BE2C (cell line): Measurements from ENCODE around the gene CIART.

ENCODE experiments used
- DNase-seq: peaks from one replicate; pipeline ENCODE4 v3.0.0-alpha.2; 2020
- H3K27me3 ChIP-seq: fragments of 250-450 bp; sonication (Bioruptor Pico); 2 replicates; pipeline ENCODE4 v1.5.1; 2020; ENCODE audit warnings: mild to moderate bottlenecking
- H3K36me3 ChIP-seq: fragments of 250-450 bp; sonication (Bioruptor Pico); 2 replicates; pipeline ENCODE4 v1.5.1; 2020; ENCODE audit warnings: mild to moderate bottlenecking
- H3K4me1 ChIP-seq: fragments of 250-450 bp; sonication (Bioruptor Pico); 2 replicates; pipeline ENCODE4 v1.5.1; 2020
- H3K4me3 ChIP-seq: 2 replicates; pipeline ENCODE4 v1.5.1; 2011; ENCODE audit warnings: low read depth, low read length
- H3K9me3 ChIP-seq: fragments of 250-450 bp; sonication (Bioruptor Pico); 2 replicates; pipeline ENCODE4 v1.5.1; 2020
- CTCF ChIP-seq: IDR thresholded peaks from 2 replicates; pipeline ENCODE4 v1.5.1; 2012; ENCODE audit warnings: mild to moderate bottlenecking, low read depth, low read length

The CIART gene

DNA sequence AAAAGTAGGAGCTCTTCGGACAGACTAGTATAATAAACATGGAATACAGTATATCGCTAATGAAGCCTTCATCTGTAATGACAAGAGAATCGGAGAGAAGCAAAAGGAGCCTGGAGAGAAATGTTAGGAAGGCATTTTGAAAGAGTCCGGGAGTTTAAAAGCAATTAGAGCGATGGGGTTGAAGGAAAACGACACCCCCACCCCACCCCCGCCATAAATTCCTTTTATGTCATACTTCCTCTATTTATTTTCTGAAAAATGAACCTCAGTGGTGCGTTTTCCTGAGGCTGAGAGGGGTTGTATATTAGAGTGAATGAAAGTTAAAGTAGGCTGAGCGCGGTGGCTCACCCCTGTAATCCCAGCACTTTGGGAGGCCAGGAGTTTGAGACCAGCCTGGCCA lies 12.9 kb upstream of the CIART start:
- H3K27me3 ChIP-seq = no peaks in the 10 kb centered on the region
- no peak for TF ChIP-seq CTCF
- no peak for DNase-seq
- H3K9me3 ChIP-seq = no peaks in the 10 kb centered on the region
- H3K4me3 ChIP-seq = peak overlapping the region; percentile 98
- H3K36me3 ChIP-seq = peaks cover 20% of the 10 kb centered on the region
- no peaks in the 10 kb centered on the region for H3K4me1 ChIP-seq

GRCh38 chr1:150271291-150271959 lies 10.9 kb upstream of the CIART start:
- Histone ChIP-seq H3K4me3 (no peak overlapping the region), H3K27me3 (no peaks in the 10 kb centered on the region), H3K4me1 (no peaks in the 10 kb centered on the region), H3K36me3 (peaks cover 10% of the 10 kb centered on the region), H3K9me3 (no peaks in the 10 kb centered on the region)
- no peak for DNase-seq
- no peak for TF ChIP-seq CTCF

DNA sequence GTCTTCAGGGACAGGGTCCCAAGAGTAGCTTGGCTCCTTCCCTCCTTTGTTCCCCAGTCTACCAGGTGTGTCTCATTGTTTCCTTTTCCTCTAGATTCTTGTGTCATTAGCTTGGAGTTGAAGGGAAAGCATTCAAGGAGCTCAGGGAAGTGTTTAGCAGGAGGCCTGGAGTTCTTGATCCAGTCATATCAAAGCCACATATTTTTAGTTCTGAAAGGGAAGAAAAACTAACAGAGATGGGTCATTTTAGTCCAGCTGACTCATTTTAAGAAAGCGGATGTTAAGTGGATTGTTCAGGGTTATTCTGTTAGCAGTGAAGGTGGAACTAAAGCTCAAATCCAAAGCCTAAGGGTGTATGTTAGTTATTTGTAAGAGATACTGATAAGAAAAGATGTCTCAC lies 9.0 kb upstream of the CIART start:
- Histone ChIP-seq H3K27me3 (no peaks in the 10 kb centered on the region), H3K36me3 (no peaks in the 10 kb centered on the region), H3K9me3 (no peaks in the 10 kb centered on the region), H3K4me3 (no peak overlapping the region), H3K4me1 (no peaks in the 10 kb centered on the region)
- no peak for TF ChIP-seq CTCF
- no peak for DNase-seq

DNA sequence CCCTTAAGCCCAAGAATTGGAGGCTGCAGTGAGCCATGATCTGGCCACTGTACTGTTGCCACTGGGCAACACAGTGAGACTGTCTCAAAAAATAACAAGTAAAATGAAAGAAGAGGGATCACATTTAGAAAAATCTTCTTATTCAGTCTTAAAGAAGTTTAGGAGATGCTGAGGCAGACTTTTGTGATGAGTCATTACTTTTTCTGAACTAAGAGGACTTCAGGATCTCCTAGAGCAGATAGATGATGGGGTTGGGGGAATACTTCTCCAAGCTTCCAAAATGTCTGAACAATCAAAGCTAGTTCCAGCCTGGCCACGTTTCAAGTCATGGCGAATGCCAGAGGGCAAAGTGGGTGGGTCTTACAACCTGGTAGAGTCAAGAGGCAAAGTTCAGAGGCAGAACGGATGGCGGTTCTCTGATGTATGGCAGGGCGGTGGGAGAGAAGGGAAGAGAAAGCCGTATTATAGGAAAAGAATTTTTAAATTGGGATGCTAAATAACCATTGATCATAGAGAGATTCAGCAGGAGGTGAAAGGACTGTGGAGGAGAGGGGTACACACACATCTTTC lies 2.1 kb upstream of the CIART start:
- no peaks in the 10 kb centered on the region for H3K27me3 ChIP-seq
- no peak for TF ChIP-seq CTCF
- H3K4me3 ChIP-seq = no peak overlapping the region
- peaks cover 9% of the 10 kb centered on the region; the same call in 1 of the 2 replicates for H3K4me1 ChIP-seq
- H3K9me3 ChIP-seq = peaks cover 3% of the 10 kb centered on the region; the same call in 1 of the 2 replicates
- H3K36me3 ChIP-seq = no peaks in the 10 kb centered on the region
- no peak for DNase-seq

DNA sequence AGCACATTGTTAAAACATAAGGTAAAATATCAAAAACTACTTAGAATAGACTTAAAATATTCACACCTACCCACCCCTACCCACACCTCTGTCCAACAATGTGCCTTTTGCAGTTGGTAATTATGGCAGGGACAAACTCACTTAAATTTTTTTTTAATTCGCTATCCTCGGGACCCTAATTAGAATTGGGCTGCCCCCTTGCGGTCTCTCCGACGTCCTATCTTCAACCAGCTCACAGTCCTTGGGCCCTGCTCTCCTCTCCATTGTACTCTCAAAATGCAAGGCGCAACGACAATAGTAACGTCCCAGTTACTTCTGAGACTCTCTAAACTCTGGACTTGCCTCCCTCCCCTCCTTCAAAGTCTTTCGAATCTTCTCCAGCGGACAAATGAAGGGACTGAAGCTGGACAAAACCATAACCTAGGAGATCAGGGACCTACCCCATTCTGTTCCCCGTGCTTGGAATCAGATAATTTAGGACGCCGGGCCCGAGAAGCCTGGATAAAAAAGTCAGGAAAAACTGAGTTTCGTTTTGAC lies 1.1 kb upstream of the CIART start:
- peaks cover 9% of the 10 kb centered on the region; the same call in 1 of the 2 replicates for H3K4me1 ChIP-seq
- no peaks in the 10 kb centered on the region for H3K36me3 ChIP-seq
- peak; percentile 82 for TF ChIP-seq CTCF
- peak overlapping the region; percentile 56 for H3K4me3 ChIP-seq
- peak; percentile 70 for DNase-seq
- H3K27me3 ChIP-seq = no peaks in the 10 kb centered on the region
- peaks cover 3% of the 10 kb centered on the region; the same call in 1 of the 2 replicates for H3K9me3 ChIP-seq

DNA sequence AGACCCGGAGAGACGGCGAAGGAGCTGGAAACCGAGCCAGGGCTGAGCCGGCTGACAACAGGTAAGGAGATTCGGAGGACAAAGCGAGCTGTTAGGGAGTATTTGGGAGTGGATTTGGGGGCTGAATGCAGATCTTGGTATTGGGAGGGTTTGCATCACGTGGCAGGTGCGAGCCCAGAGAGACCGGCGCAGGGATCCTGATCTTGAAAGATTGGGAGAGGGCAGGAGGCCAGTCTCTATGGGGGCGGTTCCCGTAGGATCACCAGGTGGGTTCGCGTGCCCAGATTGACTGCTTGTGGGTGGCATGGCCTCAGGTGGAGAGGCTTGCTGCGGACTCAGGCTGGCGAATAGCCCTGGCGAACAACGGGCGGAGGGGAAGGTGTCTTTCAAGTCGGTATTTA lies 204 bp downstream of the CIART start:
- H3K9me3 ChIP-seq = peaks cover 3% of the 10 kb centered on the region; the same call in 1 of the 2 replicates
- no peak for DNase-seq
- H3K36me3 ChIP-seq = no peaks in the 10 kb centered on the region
- no peak overlapping the region for H3K4me3 ChIP-seq
- no peak for TF ChIP-seq CTCF
- no peaks in the 10 kb centered on the region for H3K27me3 ChIP-seq
- peaks cover 9% of the 10 kb centered on the region; the same call in 1 of the 2 replicates for H3K4me1 ChIP-seq
